LNCaP clone FGC (cell line): ENCODE results near the gene GCLC.

Source experiments
- DNase-seq: peaks from one replicate; pipeline ENCODE4 v3.0.0-alpha.2; 2011; ENCODE audit warnings: low read depth
- H3K4me3 ChIP-seq: 2 replicates; pipeline ENCODE4 v1.5.1; 2011; ENCODE audit warnings: mild to moderate bottlenecking, low read depth, low read length, control low read depth
- CTCF ChIP-seq: IDR thresholded peaks from 2 replicates; pipeline ENCODE4 v1.5.1; 2012; ENCODE audit warnings: mild to moderate bottlenecking; ENCODE audit not compliant: control insufficient read depth, insufficient read depth; ENCODE audit errors: extremely low read depth

Gene GCLC

GRCh38 chr6:53495506-53496499 is 49.1 kb downstream of the GCLC start:
- no peak overlapping the region for H3K4me3 ChIP-seq
- no peak for TF ChIP-seq CTCF
- no peak for DNase-seq

- no peak for DNase-seq
- no peak for TF ChIP-seq CTCF
Observed at GRCh38 chr6:53494076-53494475, 50.8 kb downstream of the GCLC start.

GRCh38 chr6:53493635-53494025 is 51.3 kb downstream of the GCLC start:
- H3K4me3 ChIP-seq = no peak overlapping the region
- DNase-seq = no peak
- no peak for TF ChIP-seq CTCF

More at GRCh38 chr6:53494076-53494475, 50.8 kb downstream of the GCLC start:
- no peak overlapping the region for H3K4me3 ChIP-seq

GRCh38 chr6:53492860-53493634 is 51.9 kb downstream of the GCLC start:
- DNase-seq = no peak
- H3K4me3 ChIP-seq = no peak overlapping the region
- peak; percentile 47 for TF ChIP-seq CTCF

- no peak overlapping the region for H3K4me3 ChIP-seq
- DNase-seq = no peak
- no peak for TF ChIP-seq CTCF
Observed at GRCh38 chr6:53487080-53487479, 57.8 kb downstream of the GCLC start.

GRCh38 chr6:53486679-53487078 is 58.2 kb downstream of the GCLC start:
- TF ChIP-seq CTCF = no peak
- H3K4me3 ChIP-seq = no peak overlapping the region
- DNase-seq = no peak
